Panc1 (cell line): ENCODE results near the gene NAT9. TPM values are rescaled to one million over a fixed set of nuclear protein-coding genes. Genes with fewer than 3 reads are reported as not detected.

Experiments used
- ATAC-seq: fragments of 200-7000 bp; cut with Tn5 transposase; 2 replicates; pipeline ENCODE4 v1.9.1; 2020; ENCODE audit warnings: mild to moderate bottlenecking, moderate library complexity
- BruUV-seq: library from RNA; stranded (reverse); fragments of 400-500 nt; replicated peaks from 2 replicates; lab custom pipeline; 2021; lab: Mats Ljungman, UMichigan
- CTCF ChIA-PET: fragments of 300-600 bp; sonication (Branson Sonifier 250); formaldehyde crosslinking; loops from one replicate; lab custom pipeline; 2022; ENCODE audit warnings: antibody characterized with exemption; lab: Charles Lee
- POLR2A ChIA-PET: fragments of 300-600 bp; sonication (Branson Sonifier 250); formaldehyde crosslinking; loops from one replicate; lab custom pipeline; 2022; ENCODE audit warnings: antibody characterized with exemption; lab: Charles Lee
- DNase-seq: peaks from one replicate; pipeline ENCODE4 v3.0.0-alpha.2; 2010; ENCODE audit warnings: low read depth, low spot score
- H3K27ac ChIP-seq: 2 replicates; pipeline ENCODE4 v1.5.1; 2011; ENCODE audit warnings: mild to moderate bottlenecking, low read length, inconsistent platforms
- H3K27me3 ChIP-seq: fragments of 200-500 bp; sonication (Bioruptor generic); 2 replicates; pipeline ENCODE4 v1.6.0; 2014; ENCODE audit warnings: low read length, inconsistent platforms; ENCODE audit not compliant: control insufficient read depth, insufficient read depth
- H3K36me3 ChIP-seq: fragments of 200-500 bp; sonication (Bioruptor generic); 2 replicates; pipeline ENCODE4 v1.5.1; 2014; ENCODE audit warnings: inconsistent platforms, mild to moderate bottlenecking, low read length, moderate library complexity; ENCODE audit not compliant: control insufficient read depth, insufficient read depth
- H3K4me1 ChIP-seq: 2 replicates; pipeline ENCODE4 v1.5.1; 2011; ENCODE audit warnings: inconsistent platforms, mild to moderate bottlenecking, low read length, moderate library complexity; ENCODE audit not compliant: control insufficient read depth, insufficient read depth
- H3K4me3 ChIP-seq, 2 experiments: 2 replicates each; pipeline ENCODE4 v1.5.1; 2011 to 2012; ENCODE audit warnings: low read depth in 2 of 2, low read length in 2 of 2, mild to moderate bottlenecking in 2 of 2, inconsistent platforms in 1 of 2, moderate library complexity in 1 of 2
- H3K9me3 ChIP-seq: fragments of 200-500 bp; sonication (Bioruptor generic); 2 replicates; pipeline ENCODE4 v1.5.1; 2014; ENCODE audit warnings: low read depth, mild to moderate bottlenecking, inconsistent platforms, low read length, moderate library complexity; ENCODE audit not compliant: control insufficient read depth, insufficient read depth
- CTCF ChIP-seq: fragments of 450-650 bp; IDR thresholded peaks from 2 replicates; pipeline ENCODE4 v1.5.1; 2017; ENCODE audit warnings: mild to moderate bottlenecking
- POLR2AphosphoS5 ChIP-seq: IDR thresholded peaks from 2 replicates; pipeline ENCODE4 v1.6.1; 2012; ENCODE audit warnings: mild to moderate bottlenecking, low read depth, low read length, moderate library complexity
- REST ChIP-seq, 2 experiments: IDR thresholded peaks; 2 replicates each; pipeline ENCODE4 v1.6.1; 2011 to 2012; ENCODE audit warnings: low read depth in 2 of 2, control low read depth in 1 of 2, low read length in 1 of 2, mild to moderate bottlenecking in 1 of 2, moderate library complexity in 1 of 2; ENCODE audit not compliant: insufficient read depth in 1 of 2
- SIN3A ChIP-seq: IDR thresholded peaks from 2 replicates; pipeline ENCODE4 v1.6.1; 2012; ENCODE audit warnings: low read depth, mild to moderate bottlenecking, low read length, moderate library complexity, borderline replicate concordance; ENCODE audit not compliant: insufficient read depth
- TCF7L2 ChIP-seq: IDR thresholded peaks from 2 replicates; pipeline ENCODE4 v1.6.1; 2011; ENCODE audit warnings: mild to moderate bottlenecking, low read depth, low read length, inconsistent platforms
- in situ Hi-C: cut with HindIII; loops from 2 replicates; pipeline ENCODE4 v1.10.0; 2016; ENCODE audit warnings: low sequenced_read_pairs, low pct_unique_long_range_greater_than_20kb
- intact Hi-C: fragments of 100-400 bp; cut with micrococcal nuclease; formaldehyde crosslinking; loops from one replicate; pipeline ENCODE4 v1.10.0; 2022; ENCODE audit not compliant: unreplicated experiment
- total RNA-seq: library from RNA; stranded (reverse); gene quantifications from one replicate; pipeline ENCODE4 v1.2.1, GENCODE V29; 2021; ENCODE audit not compliant: unreplicated experiment

Gene NAT9
- total RNA-seq, 1 experiment from 2014 or later = 90.1 TPM

GRCh38 chr17:74744714-74745547, 31.2 kb downstream of the NAT9 start:
- in situ Hi-C loops = no loop called here
- Histone ChIP-seq H3K4me3 (no peak overlapping the region), H3K27me3 (no peaks in the 10 kb centered on the region), H3K4me1 (peaks cover 18% of the 10 kb centered on the region), H3K27ac (no peak overlapping the region), H3K36me3 (peaks cover 2% of the 10 kb centered on the region; the same call in 1 of the 2 replicates), H3K9me3 (no peaks in the 10 kb centered on the region)
- intact Hi-C loops = loop anchor here (1.0 to 5.0 kb wide), 2 partner anchors 25 to 117 kb away; no protein-coding TSS in a partner anchor
- ATAC-seq (peak; percentile 51), DNase-seq (peak; percentile 52)
- CTCF ChIA-PET = interaction anchor here (0.6 to 3.2 kb wide), 12 partner anchors 9 to 204 kb away, joined by 3 to 16 read pairs (median 4); partner anchors contain the start of gene NAT9
- BruUV-seq = no TSS peak
- POLR2A ChIA-PET = interaction anchor here (1.2 kb wide), 1 partner anchor 25 kb away, joined by 4 read pairs; no protein-coding TSS in a partner anchor
- TF ChIP-seq SIN3A = no peak
- TF ChIP-seq TCF7L2 = no peak
- TF ChIP-seq CTCF = peak; percentile 99
- TF ChIP-seq POLR2AphosphoS5 = 0 out of 2 replicates have a peak, but pooled peaks have one; percentile 58

- Histone ChIP-seq H3K27me3 (no peaks in the 10 kb centered on the region), H3K4me1 (peaks cover 17% of the 10 kb centered on the region), H3K9me3 (no peaks in the 10 kb centered on the region), H3K36me3 (peaks cover 2% of the 10 kb centered on the region; the same call in 1 of the 2 replicates), H3K27ac (no peak overlapping the region), H3K4me3 (no peak overlapping the region)
- ATAC-seq = no peak
- POLR2A ChIA-PET = no interaction called here
- CTCF ChIA-PET = interaction anchor here (0.9 to 3.2 kb wide), 5 partner anchors 16 to 121 kb away, joined by 3 to 16 read pairs (median 9); partner anchors contain the start of gene NAT9
- no peak for DNase-seq
- intact Hi-C loops (loop anchor here (1.0 to 5.0 kb wide), 2 partner anchors 26 to 118 kb away; no protein-coding TSS in a partner anchor), in situ Hi-C loops (no loop called here)
- TF ChIP-seq POLR2AphosphoS5 = no peak
- no peak for TF ChIP-seq SIN3A
- no peak for TF ChIP-seq TCF7L2
- no peak for TF ChIP-seq REST (IDR thresholded peaks at IDR 0.05; ENCODE audit: insufficient read depth in 1 of 2, low read depth in 2 of 2, low read length in 1 of 2)
- no peak for TF ChIP-seq CTCF
- BruUV-seq = no TSS peak
Observed at GRCh38 chr17:74744349-74744713, 31.8 kb downstream of the NAT9 start.
